HepG2 (cell line): ENCODE measurements around the gene HSD17B11. TPM values are rescaled to one million over a fixed set of nuclear protein-coding genes. Genes with fewer than 3 reads are reported as not detected.

Source experiments
- CC2D1A ChIP-seq: sonication (generic); formaldehyde crosslinking; IDR thresholded peaks from 2 replicates; pipeline ENCODE4 v1.8.1; 2023; ENCODE audit warnings: mild to moderate bottlenecking, missing genetic modification reagents
- ETS1 ChIP-seq: sonication (generic); formaldehyde crosslinking; IDR thresholded peaks from 2 replicates; pipeline ENCODE4 v1.4.0; 2020; ENCODE audit warnings: missing genetic modification reagents
- GPBP1L1 ChIP-seq: sonication (generic); formaldehyde crosslinking; IDR thresholded peaks from 2 replicates; pipeline ENCODE4 v1.5.0; 2020; ENCODE audit warnings: mild to moderate bottlenecking, missing genetic modification reagents
- ISL2 ChIP-seq: sonication (generic); formaldehyde crosslinking; IDR thresholded peaks from 2 replicates; pipeline ENCODE4 v1.5.0; 2020; ENCODE audit warnings: missing genetic modification reagents
- KLF6 ChIP-seq: IDR thresholded peaks from 2 replicates; pipeline ENCODE4 v1.8.0; 2016; ENCODE audit warnings: missing biosample characterization, missing genetic modification reagents
- MTERF4 ChIP-seq: sonication (generic); formaldehyde crosslinking; IDR thresholded peaks from 2 replicates; pipeline ENCODE4 v1.8.0; 2023; ENCODE audit warnings: mild to moderate bottlenecking, missing genetic modification reagents
- NR2F1 ChIP-seq, 2 experiments: fragments of 450-650 bp in 1 of 2; formaldehyde crosslinking in 1 of 2; IDR thresholded peaks; 2 replicates each; pipeline versions ENCODE4 v1.5.0 to v1.6.1; 2016 to 2020; ENCODE audit warnings: mild to moderate bottlenecking in 1 of 2, missing compliant biosample characterization in 1 of 2, missing genetic modification reagents in 1 of 2, moderate library complexity in 1 of 2
- PRMT3 ChIP-seq: sonication (generic); formaldehyde crosslinking; IDR thresholded peaks from 2 replicates; pipeline ENCODE4 v1.8.1; 2022; ENCODE audit warnings: low read depth, mild to moderate bottlenecking, moderate library complexity, missing genetic modification reagents, borderline replicate concordance
- SAP130 ChIP-seq: IDR thresholded peaks from 2 replicates; pipeline ENCODE4 v1.6.1; 2016; ENCODE audit warnings: low read depth
- SCMH1 ChIP-seq: sonication (generic); formaldehyde crosslinking; IDR thresholded peaks from 2 replicates; pipeline ENCODE4 v1.9.0; 2021; ENCODE audit warnings: missing genetic modification reagents, mild to moderate bottlenecking, borderline replicate concordance
- SP5 ChIP-seq: IDR thresholded peaks from 2 replicates; pipeline ENCODE4 v1.6.1; 2016; ENCODE audit warnings: low read depth, borderline replicate concordance
- TBX2 ChIP-seq: sonication (generic); formaldehyde crosslinking; IDR thresholded peaks from 2 replicates; pipeline ENCODE4 v1.5.0; 2020; ENCODE audit warnings: missing genetic modification reagents, mild to moderate bottlenecking, borderline replicate concordance
- TRIM24 ChIP-seq: sonication (generic); formaldehyde crosslinking; IDR thresholded peaks from 2 replicates; pipeline ENCODE4 v1.8.0; 2022; ENCODE audit warnings: mild to moderate bottlenecking, missing genetic modification reagents
- ZBTB34 ChIP-seq: sonication (generic); formaldehyde crosslinking; IDR thresholded peaks from 2 replicates; pipeline ENCODE4 v1.8.0; 2022; ENCODE audit warnings: mild to moderate bottlenecking, missing genetic modification reagents
- ZMAT5 ChIP-seq: sonication (generic); formaldehyde crosslinking; IDR thresholded peaks from 2 replicates; pipeline ENCODE4 v1.5.0; 2020; ENCODE audit warnings: mild to moderate bottlenecking, low read depth, missing genetic modification reagents, borderline replicate concordance
- ZNF121 ChIP-seq: sonication (generic); formaldehyde crosslinking; IDR thresholded peaks from 2 replicates; pipeline ENCODE4 v1.5.0; 2020; ENCODE audit warnings: mild to moderate bottlenecking, missing genetic modification reagents
- ZNF143 ChIP-seq: sonication (generic); formaldehyde crosslinking; IDR thresholded peaks from 2 replicates; pipeline ENCODE4 v1.4.0; 2020; ENCODE audit warnings: missing genetic modification reagents
- ZNF230 ChIP-seq: sonication (generic); formaldehyde crosslinking; IDR thresholded peaks from 2 replicates; pipeline ENCODE4 v1.4.0; 2020; ENCODE audit warnings: mild to moderate bottlenecking, missing genetic modification reagents
- ZNF235 ChIP-seq: sonication (generic); formaldehyde crosslinking; IDR thresholded peaks from 2 replicates; pipeline ENCODE4 v1.8.1; 2023; ENCODE audit warnings: mild to moderate bottlenecking, missing genetic modification reagents, borderline replicate concordance
- ZNF451 ChIP-seq: sonication (generic); formaldehyde crosslinking; IDR thresholded peaks from 2 replicates; pipeline ENCODE4 v1.5.0; 2020; ENCODE audit warnings: mild to moderate bottlenecking, missing genetic modification reagents
- ZNF562 ChIP-seq: sonication (generic); formaldehyde crosslinking; IDR thresholded peaks from 2 replicates; pipeline ENCODE4 v1.8.0; 2022; ENCODE audit warnings: missing genetic modification reagents, borderline replicate concordance
- ZNF564 ChIP-seq: sonication (generic); formaldehyde crosslinking; IDR thresholded peaks from 2 replicates; pipeline ENCODE4 v1.8.1; 2023; ENCODE audit warnings: mild to moderate bottlenecking, missing genetic modification reagents
- ZNF709 ChIP-seq: sonication (generic); formaldehyde crosslinking; IDR thresholded peaks from 2 replicates; pipeline ENCODE4 v1.5.0; 2020; ENCODE audit warnings: mild to moderate bottlenecking, missing genetic modification reagents
- ZNF768 ChIP-seq: sonication (generic); formaldehyde crosslinking; IDR thresholded peaks from 2 replicates; pipeline ENCODE4 v1.4.0; 2020; ENCODE audit warnings: missing genetic modification reagents
- ZSCAN31 ChIP-seq: sonication (generic); formaldehyde crosslinking; IDR thresholded peaks from 2 replicates; pipeline ENCODE4 v1.5.0; 2020; ENCODE audit warnings: low read depth, mild to moderate bottlenecking, missing genetic modification reagents
- polyA plus RNA-seq, 8 experiments: library from polyadenylated mRNA; depleted of rRNA in 3 of 8; stranded (reverse) in 7 of 8; unstranded in 1 of 8; fragments of >200 nt; fragmentation: Illumina TruSeq in 4 of 8; extraction: Trizol in 4 of 8; gene quantifications; 2 replicates each; pipeline versions ENCODE4 v1.2.1 to v1.2.3, GENCODE V29; 2011 to 2016; ENCODE audit warnings: low read depth in 4 of 8, missing spikeins in 1 of 8, mixed read lengths in 1 of 8; ENCODE audit not compliant: insufficient read depth in 1 of 8
- total RNA-seq, 5 experiments: library from RNA; depleted of rRNA; stranded (reverse); fragments of >200 nt; fragmentation: Illumina TruSeq; extraction: Trizol; gene quantifications; 2 replicates each; pipeline ENCODE4 v1.2.3, GENCODE V29; 2016; ENCODE audit warnings: low read depth in 1 of 5

Gene HSD17B11
- total and polyA plus RNA-seq, 2 of the 13 experiments (the other 11 are each of a cell fraction or from before 2014, with no cell fraction given) = 121 to 158 TPM

GRCh38 chr4:87390891-87391575, at the start of gene HSD17B11 (continued):
- TF ChIP-seq SAP130 (CRISPR knock-in tag) (peak; percentile 97), ZNF121 (CRISPR knock-in tag) (0 out of 2 replicates have a peak, but pooled peaks have one; percentile 32), PRMT3 (CRISPR knock-in tag) (no peak), ZNF230 (CRISPR knock-in tag) (no peak; the same call in none of the 2 replicates), TBX2 (peak; percentile 93), ZNF562 (no peak), ZSCAN31 (peak; percentile 86), ZNF564 (CRISPR knock-in tag) (no peak), NR2F1 (CRISPR knock-in tag; IDR thresholded peaks at IDR 0.05) (0 out of 4 replicates have a peak, but pooled peaks of 1 of the 2 experiments have one; percentile 22), KLF6 (CRISPR knock-in tag) (peak; percentile 53; the same call in 1 of the 2 replicates), ETS1 (CRISPR knock-in tag) (no peak), GPBP1L1 (no peak), SCMH1 (CRISPR knock-in tag) (no peak), TRIM24 (CRISPR knock-in tag) (no peak), CC2D1A (CRISPR knock-in tag) (no peak), ZNF143 (CRISPR knock-in tag) (no peak), ZBTB34 (CRISPR knock-in tag) (0 out of 2 replicates have a peak, but pooled peaks have one; percentile 59), ISL2 (CRISPR knock-in tag) (peak; percentile 89; the same call in 1 of the 2 replicates), ZNF235 (CRISPR knock-in tag) (no peak), ZMAT5 (CRISPR knock-in tag) (no peak), ZNF451 (CRISPR knock-in tag) (0 out of 2 replicates have a peak, but pooled peaks have one; percentile 59), ZNF709 (CRISPR knock-in tag) (no peak; the same call in 1 of the 2 replicates), SP5 (peak; percentile 53; the same call in 1 of the 2 replicates), ZNF768 (0 out of 2 replicates have a peak, but pooled peaks have one; percentile 19), MTERF4 (CRISPR knock-in tag) (peak; percentile 22; the same call in 1 of the 2 replicates)
